ENCODE results near the gene EGFR. TPM values are rescaled to one million over a fixed set of nuclear protein-coding genes. Genes with fewer than 3 reads are reported as not detected.
A peak's percentile ranks its signal among the peaks of the same experiment; 100 is the strongest.

The EGFR gene
- 100 to 1,000 TPM in 2 of 4 donors, 10 to 100 TPM in 2; 79.3 to 125 (median 110) TPM for total RNA-seq

DNA sequence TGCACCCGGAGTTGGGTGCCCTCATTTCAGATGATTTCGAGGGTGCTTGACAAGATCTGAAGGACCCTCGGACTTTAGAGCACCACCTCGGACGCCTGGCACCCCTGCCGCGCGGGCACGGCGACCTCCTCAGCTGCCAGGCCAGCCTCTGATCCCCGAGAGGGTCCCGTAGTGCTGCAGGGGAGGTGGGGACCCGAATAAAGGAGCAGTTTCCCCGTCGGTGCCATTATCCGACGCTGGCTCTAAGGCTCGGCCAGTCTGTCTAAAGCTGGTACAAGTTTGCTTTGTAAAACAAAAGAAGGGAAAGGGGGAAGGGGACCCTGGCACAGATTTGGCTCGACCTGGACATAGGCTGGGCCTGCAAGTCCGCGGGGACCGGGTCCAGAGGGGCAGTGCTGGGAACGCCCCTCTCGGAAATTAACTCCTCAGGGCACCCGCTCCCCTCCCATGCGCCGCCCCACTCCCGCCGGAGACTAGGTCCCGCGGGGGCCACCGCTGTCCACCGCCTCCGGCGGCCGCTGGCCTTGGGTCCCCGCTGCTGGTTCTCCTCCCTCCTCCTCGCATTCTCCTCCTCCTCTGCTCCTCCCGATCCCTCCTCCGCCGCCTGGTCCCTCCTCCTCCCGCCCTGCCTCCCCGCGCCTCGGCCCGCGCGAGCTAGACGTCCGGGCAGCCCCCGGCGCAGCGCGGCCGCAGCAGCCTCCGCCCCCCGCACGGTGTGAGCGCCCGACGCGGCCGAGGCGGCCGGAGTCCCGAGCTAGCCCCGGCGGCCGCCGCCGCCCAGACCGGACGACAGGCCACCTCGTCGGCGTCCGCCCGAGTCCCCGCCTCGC is at the start of gene EGFR:
EGFR (plus strand) TSS at position 657 of the 830 bp plus-strand sequence. CDS start 261 bp downstream, outside the sequence.
- TF ChIP-seq POLR2A (IDR thresholded peaks at IDR 0.05; ENCODE audit: low read depth), result peak; percentile 11
- peak; percentile 62 to 86 for TF ChIP-seq POLR2AphosphoS5 (IDR thresholded peaks at IDR 0.05)
- TF ChIP-seq, protein P1, sequence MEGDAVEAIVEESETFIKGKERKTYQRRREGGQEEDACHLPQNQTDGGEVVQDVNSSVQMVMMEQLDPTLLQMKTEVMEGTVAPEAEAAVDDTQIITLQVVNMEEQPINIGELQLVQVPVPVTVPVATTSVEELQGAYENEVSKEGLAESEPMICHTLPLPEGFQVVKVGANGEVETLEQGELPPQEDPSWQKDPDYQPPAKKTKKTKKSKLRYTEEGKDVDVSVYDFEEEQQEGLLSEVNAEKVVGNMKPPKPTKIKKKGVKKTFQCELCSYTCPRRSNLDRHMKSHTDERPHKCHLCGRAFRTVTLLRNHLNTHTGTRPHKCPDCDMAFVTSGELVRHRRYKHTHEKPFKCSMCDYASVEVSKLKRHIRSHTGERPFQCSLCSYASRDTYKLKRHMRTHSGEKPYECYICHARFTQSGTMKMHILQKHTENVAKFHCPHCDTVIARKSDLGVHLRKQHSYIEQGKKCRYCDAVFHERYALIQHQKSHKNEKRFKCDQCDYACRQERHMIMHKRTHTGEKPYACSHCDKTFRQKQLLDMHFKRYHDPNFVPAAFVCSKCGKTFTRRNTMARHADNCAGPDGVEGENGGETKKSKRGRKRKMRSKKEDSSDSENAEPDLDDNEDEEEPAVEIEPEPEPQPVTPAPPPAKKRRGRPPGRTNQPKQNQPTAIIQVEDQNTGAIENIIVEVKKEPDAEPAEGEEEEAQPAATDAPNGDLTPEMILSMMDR (IDR thresholded peaks at IDR 0.05), result no peak
- 9% methylated on average over 29 of the region's 80 CpGs for WGBS
- H3K4me1 ChIP-seq, result peaks cover 18 to 43% (median 41%) of the 10 kb centered on the region in 4 donors
- H3K27ac ChIP-seq (replicated peaks in 1 of 4), result peak within 1 kb of the TSS; percentile 97 to 99 (median 99)
- no peaks in the 10 kb centered on the region for H3K36me3 ChIP-seq
- intact Hi-C loops (cut with DNase I), result loop anchor here (2.0 to 10.0 kb wide), 4 partner anchors 84 to 236 kb away; no protein-coding TSS in a partner anchor
- H3K27me3 ChIP-seq, result peaks cover 0 to 11% (median 0%) of the 10 kb centered on the region in 4 donors
- H3K9me3 ChIP-seq, result no peaks in the 10 kb centered on the region
- H3K4me3 ChIP-seq, result peak within 1 kb of the TSS; percentile 91 to 98 (median 96)
- DNase-seq (ENCODE audit: extremely low spot score), result peak; percentile 94

DNA sequence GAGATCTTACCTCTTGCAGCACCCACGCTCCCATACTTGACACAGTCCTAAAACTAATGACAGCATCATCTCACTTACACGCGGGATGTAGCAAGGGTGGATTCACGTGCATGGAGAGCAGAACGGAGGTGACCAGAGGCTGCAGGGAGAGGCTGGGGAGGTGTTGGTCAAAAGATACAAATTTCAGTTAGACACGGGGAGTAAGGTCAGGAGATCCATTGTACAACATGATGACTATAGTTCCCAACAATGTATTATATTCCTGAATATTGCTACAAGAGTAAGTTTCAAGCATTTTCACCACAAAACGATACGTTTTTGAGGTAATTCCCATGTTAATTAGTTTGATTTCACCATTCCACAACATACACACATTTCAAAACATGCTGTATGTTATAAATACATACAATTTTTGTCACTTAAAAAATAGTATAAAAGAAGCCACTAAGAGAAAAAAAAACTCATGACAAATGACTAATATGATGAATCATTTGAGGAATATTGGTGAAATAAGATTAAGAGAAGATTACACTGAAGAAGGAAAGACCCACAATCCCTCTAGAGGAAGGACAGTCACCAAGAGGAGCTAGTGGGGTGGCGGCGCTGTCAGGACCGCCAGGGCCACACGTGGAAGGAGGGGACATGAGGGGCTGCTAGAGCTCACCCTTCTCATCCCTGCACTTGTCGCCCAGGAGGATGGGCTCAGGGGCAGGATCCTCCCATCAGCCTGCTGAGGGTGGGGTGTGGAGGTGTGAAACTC is 49.4 kb upstream of the EGFR start:
- WGBS, result 84% methylated on average over 13 of the region's 13 CpGs
- DNase-seq (ENCODE audit: extremely low spot score), result peak; percentile 72
- Histone ChIP-seq H3K9me3 (no peaks in the 10 kb centered on the region), H3K4me1 (peaks cover 0 to 10% (median 0%) of the 10 kb centered on the region in 4 donors), H3K27me3 (no peaks in the 10 kb centered on the region), H3K4me3 (no peak overlapping the region), H3K36me3 (no peaks in the 10 kb centered on the region), H3K27ac (replicated peaks in 1 of 4) (no peak overlapping the region)
- intact Hi-C loops (cut with DNase I), result no loop called here
- TF ChIP-seq, protein P1 (IDR thresholded peaks at IDR 0.05), result no peak
- TF ChIP-seq EP300 (IDR thresholded peaks at IDR 0.05) (no peak), POLR2AphosphoS5 (IDR thresholded peaks at IDR 0.05) (no peak), POLR2A (IDR thresholded peaks at IDR 0.05; ENCODE audit: low read depth) (no peak)

DNA sequence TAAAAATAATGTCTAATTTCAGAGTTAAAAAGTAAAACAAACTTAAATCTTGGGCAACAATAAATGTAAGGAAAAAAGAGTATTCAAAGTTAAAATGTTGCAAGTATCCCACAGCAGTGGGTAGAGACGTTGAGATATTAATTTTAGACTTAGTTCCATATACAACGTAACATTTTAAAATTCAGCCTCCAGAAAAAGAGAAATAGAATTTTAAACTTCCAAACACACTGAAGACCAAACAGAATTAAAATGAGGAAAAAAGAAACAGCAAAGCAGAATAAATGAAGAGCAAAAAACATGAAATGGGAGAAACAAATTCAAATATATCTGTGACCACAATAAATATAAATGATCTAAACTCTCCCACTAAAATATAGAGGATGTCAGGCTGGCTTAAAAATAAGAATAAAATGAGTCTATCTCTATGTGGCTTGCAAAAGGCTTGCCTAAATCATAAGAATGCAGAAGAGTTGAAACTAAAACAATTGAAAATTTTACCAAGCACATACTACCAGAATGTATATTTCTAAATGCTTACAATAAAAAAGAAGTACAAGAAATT is 46.0 kb upstream of the EGFR start:
- Histone ChIP-seq H3K9me3 (no peaks in the 10 kb centered on the region), H3K36me3 (no peaks in the 10 kb centered on the region), H3K27ac (replicated peaks in 1 of 4) (no peak overlapping the region), H3K27me3 (no peaks in the 10 kb centered on the region), H3K4me3 (no peak overlapping the region), H3K4me1 (no peaks in the 10 kb centered on the region)
- DNase-seq (ENCODE audit: extremely low spot score), result no peak
- intact Hi-C loops (cut with DNase I), result no loop called here
- 77% methylated on average over 2 of the region's 2 CpGs for WGBS
- TF ChIP-seq POLR2A (IDR thresholded peaks at IDR 0.05; ENCODE audit: low read depth) (no peak), POLR2AphosphoS5 (IDR thresholded peaks at IDR 0.05) (no peak), EP300 (IDR thresholded peaks at IDR 0.05) (no peak)
- TF ChIP-seq, protein P1 (IDR thresholded peaks at IDR 0.05), result no peak

DNA sequence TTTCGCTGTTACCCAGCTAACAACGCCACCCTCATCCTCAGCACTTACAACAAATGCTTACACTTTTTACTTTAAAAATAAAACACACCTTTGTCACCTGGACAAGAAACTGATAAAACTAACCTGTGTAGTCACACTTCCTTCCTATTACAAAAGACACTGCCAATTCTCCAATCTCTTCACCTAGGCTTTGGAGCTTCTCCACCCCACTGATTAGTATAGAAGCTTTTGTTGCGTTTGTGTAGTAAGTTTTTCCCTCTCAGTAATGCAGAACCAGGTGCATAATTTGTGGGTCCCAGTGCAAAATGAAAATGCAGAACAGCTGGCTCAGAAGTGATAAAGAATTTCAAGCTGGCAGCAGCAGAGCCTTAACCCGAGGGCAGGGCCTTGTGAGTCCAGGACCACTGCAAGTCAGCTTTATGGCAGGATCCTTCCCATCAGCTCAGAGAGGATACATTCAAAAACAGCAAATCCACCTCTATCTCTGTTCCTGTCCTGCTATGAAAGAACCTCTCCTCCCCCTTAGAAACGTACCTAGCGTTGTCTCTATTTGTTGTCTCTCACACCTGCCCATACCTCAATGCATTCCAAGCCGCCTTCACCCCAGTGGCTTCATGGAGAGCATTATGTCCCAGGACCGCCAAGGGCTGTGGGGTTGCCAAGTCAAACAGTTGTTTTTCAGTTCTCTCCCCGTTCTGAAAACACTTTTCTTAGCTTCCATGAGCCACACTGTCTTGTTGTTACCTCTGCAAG is 40.3 kb upstream of the EGFR start:
- Histone ChIP-seq H3K27ac (replicated peaks in 1 of 4) (no peak overlapping the region), H3K9me3 (no peaks in the 10 kb centered on the region), H3K36me3 (no peaks in the 10 kb centered on the region), H3K27me3 (no peaks in the 10 kb centered on the region), H3K4me3 (no peak overlapping the region), H3K4me1 (no peaks in the 10 kb centered on the region)
- WGBS, result 84% methylated on average over 9 of the region's 9 CpGs
- TF ChIP-seq EP300 (IDR thresholded peaks at IDR 0.05), result no peak
- no peak for TF ChIP-seq POLR2A (IDR thresholded peaks at IDR 0.05; ENCODE audit: low read depth)
- TF ChIP-seq, protein P1 (IDR thresholded peaks at IDR 0.05), result no peak
- no peak for TF ChIP-seq POLR2AphosphoS5 (IDR thresholded peaks at IDR 0.05)
- peak; percentile 87 for DNase-seq (ENCODE audit: extremely low spot score)
- intact Hi-C loops (cut with DNase I), result no loop called here

Measured in esophagus muscularis mucosa (tissue), 4 donors.